Measurements from ENCODE around the gene ZNF296.
"Not testable (repeated sequence)": the region's sequence is repeated elsewhere in the genome, so short reads cannot be mapped to it uniquely, and the experiment has no call there.

The ZNF296 gene

GRCh38 chr19:45076029-45076850, at the start of gene ZNF296:
TSS of gene ZNF296 (minus strand) at chr19:45076478. CDS start at chr19:45076373, 105 bp downstream.
- DNase-seq = no peak

GRCh38 chr19:45125360-45125759, 49.1 kb upstream of the ZNF296 start:
- DNase-seq = no peak

DNA sequence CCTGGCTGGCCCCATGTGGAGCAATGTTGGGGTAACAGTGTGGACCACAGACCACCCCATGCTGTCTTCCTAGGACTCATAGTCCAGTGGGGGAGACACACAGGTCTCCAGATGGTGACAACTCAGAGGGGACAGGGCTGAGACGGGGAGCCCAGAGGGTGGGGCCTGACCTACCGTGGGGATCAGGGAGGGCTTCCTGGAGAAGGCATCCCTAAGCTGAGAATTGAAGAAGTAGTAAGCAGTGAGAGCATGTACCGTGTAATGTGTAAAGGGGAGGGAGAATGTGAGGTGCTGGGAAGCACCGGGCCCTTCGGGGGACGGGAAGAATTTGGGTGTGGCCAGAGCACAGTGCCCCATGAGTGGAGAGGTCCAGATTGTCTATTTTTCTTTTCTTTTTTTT, 47.7 kb upstream of the ZNF296 start:
- no peak for DNase-seq

- no peak for DNase-seq
Measured at GRCh38 chr19:45123440-45123850, 47.2 kb upstream of the ZNF296 start.

GRCh38 chr19:45122832-45123231, 46.6 kb upstream of the ZNF296 start:
- DNase-seq = no peak

- DNase-seq = no peak
Measured at GRCh38 chr19:45121827-45122345, 45.6 kb upstream of the ZNF296 start.

DNA sequence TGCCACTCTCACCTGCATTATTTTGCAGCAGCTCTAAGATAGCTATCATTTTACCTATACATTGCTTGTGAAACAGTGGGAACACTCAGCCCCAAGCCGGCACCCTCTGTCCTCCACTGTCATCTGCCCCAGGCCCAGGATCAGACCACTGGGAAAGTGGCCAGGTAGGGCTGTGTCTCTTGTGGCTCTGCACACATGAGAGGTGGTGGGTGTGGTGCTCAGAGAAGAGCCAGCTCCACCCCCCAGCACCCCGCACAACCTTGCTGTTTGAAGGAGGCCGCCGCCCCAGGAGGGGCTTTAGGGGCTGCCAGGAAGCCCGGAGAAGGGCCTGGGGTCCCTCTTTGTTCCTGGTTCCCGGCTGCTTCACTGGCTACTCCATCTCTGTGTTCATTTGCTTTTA, 43.3 kb upstream of the ZNF296 start:
- DNase-seq = no peak

DNA sequence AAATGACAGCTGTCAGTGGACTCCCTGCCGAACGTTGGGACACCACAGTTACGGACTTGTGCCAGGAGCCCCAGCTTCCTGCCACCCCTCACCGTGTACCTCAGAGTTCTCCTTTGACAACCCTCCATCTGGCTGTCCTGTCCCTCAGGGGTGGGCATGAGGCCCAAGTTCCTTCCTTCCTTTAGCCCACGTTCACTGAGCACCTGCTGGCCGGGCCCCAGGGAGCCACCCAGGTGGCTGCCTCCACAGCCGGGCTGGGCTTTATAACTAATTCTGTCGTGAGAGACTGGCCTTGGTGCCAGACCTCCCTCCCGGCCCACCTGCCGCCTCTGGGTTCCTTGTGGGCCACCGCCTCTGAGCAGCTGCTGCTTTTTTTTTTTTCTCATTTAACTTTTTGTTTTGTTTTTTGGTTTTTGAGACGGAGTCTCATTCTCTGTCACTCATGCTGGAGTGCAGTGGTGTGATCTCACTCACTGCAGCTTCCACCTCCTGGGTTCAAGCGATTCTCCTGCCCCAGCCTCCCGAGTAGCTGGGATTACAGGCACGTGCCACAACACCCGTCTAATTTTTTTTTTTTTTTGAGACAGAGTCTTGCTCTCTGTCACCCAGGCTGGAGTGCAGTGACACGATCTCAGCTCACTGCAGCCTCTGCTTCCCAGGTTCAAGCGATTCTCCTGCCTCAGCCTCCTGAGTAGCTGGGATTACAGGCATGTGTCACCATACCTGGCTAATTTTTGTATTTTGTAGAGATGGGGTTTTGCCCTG, 42.5 kb upstream of the ZNF296 start:
- DNase-seq = not testable (repeated sequence)

GRCh38 chr19:45118106-45118505, 41.8 kb upstream of the ZNF296 start:
- DNase-seq = no peak

DNA sequence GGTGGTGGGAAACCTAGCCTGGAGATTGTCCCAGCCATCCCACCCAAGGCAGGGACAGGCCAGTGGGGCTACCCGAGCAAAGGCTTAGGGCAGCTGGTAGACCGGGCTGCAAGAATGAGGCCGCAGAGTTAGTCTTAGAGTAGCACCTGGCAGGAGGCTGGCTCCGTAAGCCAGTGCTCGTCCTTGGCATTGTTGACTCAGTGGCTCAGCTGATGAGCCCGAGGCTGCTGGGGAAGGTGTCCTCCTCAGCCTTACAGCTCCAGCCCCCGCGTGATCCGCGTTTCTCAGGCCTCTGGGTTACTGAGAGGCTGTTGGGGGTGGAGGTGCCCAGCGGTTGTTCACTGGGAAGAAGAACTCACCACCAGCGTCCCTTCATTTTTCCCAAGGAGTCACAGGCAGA, 41.4 kb upstream of the ZNF296 start:
- DNase-seq = no peak

- DNase-seq = no peak
Measured at GRCh38 chr19:45117167-45117594, 40.9 kb upstream of the ZNF296 start.

GRCh38 chr19:45115809-45116615, 39.7 kb upstream of the ZNF296 start:
- no peak for DNase-seq

- DNase-seq = no peak
Measured at GRCh38 chr19:45114116-45114515, 37.8 kb upstream of the ZNF296 start.

DNA sequence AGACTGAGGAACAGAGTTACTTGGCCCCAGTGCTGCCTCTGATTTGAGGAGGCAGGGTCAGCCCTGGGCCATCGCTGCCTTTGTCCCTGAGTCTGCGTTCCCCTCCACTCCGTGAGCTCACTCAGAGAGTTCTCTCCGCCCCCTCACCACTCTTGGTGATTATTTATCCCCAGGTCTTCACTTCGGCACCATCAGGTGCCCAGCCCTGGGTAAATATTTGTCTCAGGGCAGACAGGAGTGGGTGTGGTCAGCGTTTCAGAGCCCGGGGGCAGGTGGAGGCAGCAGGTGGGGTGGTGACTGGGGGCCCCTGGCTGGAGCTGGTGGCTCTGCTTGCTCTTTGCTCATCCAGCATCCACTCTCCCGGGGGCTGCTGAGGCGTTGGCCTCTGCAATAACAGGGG, 37.4 kb upstream of the ZNF296 start:
- no peak for DNase-seq

DNA sequence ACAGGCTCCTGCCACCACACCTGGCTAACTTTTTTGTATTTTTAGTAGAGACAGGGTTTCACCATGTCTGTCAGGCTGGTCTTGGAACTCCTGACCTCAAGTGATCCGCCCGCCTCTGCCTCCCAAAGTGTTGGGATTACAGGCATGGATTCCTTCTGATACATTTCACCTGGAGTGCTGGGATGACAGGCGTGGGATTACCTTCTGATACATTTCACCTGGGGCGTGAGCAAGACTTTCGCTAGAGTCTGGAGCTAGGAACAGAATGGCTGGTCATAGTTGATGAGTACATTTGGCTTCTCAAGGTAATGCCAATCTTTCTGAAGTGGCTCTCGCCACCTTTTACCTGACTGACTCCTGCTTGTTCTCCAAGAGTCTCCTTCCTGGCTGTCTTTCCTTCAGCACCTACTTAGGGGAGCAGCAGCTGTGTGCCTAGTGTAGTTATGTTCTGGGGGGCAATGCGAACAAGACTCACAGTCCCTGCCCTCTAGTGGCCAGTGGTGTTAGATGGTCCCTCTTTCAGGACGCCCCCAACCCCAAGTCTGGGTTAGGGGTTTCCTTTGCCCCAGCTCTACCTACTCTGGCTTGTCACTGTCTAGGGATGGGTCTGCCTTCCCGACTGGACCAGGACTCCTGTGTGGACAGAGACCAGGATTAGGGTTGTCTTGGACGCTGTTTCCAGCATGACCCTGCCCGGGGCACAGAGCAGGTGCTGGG, 36.0 kb upstream of the ZNF296 start:
- DNase-seq = no peak

- no peak for DNase-seq
Measured at GRCh38 chr19:45110851-45111266, 34.6 kb upstream of the ZNF296 start.

DNA sequence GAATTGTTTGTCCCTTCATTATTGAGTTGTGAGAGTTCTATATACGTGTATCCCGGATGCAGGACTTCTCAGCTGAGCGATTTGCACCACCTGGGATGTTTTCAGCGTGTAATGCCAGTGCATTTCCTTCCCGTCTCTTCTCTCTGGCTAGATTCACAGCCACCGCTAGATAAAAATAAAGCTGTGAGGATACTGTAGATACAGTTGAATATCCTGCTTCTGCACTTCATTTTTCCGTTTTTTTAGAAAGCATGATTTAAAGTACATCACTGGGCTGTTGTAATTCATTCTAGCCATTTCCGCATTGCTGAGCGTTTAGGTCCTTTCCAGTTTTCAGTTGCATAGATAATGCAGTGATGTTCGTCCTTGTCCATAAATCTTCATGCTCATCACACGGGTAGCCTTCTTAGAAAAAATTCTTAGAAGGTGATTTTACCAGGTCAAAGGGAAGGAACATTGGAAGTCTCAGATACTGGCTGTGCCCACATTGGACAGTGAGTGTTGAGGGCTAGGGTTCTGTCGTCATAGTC, 31.4 kb upstream of the ZNF296 start:
- DNase-seq = no peak

GRCh38 chr19:45106363-45106762, 30.1 kb upstream of the ZNF296 start:
- not testable (repeated sequence) for DNase-seq

DNA sequence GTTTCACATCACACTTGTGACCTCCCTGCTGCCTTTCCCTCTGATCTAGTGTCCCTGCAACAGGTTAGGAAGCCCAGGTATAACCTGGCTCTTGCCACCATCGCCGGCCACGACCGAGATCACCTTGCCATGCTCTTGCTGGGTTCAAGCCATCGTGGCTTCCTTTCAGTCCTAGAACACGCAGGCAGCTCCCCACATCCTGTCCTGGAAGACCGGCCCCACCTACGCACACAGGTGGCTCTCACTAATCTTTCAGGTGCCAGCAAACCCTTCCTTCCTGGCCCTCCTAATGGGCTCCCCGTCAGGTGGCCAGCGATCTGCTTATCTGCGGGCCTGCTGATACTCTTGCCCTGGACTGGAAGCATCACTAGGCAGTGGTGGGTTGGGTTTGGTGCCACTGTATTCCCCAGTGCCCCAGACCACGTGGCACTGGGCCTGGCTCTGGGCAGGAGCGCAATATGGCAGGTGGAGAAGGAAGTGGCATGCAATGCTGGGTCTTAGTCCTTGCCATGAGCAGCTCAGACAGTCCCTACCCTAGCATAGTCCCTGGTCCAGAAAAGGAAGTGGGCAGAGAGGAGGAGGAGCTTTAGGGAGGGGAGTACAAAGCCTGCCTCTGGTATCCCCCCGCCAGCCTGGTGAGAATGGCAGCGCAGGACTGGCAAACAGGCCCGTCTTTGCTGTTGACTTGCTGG, 28.5 kb upstream of the ZNF296 start:
- no peak for DNase-seq

- no peak for DNase-seq
Measured at GRCh38 chr19:45103508-45104319, 27.4 kb upstream of the ZNF296 start.

DNA sequence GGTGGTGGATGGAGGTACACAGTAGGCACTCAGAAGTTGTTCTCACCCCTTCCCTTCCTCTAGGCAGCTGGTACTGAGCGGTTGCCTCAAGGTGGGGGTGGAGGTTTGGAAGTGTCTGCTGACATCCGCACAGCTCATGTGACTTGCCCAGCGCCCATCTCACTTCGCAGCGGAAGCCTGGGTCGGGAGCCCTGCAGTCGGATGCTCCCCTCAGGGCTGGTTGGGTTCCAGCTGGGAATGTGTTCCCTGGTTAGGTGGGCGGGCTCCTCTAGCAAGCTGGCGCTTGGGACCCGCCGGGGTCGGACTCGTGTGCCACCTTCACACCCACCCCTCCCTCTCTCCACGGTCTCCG, 26.9 kb upstream of the ZNF296 start:
- no peak for DNase-seq

All from midbrain (tissue), 1 donor.